H1 (cell line): Measurements from ENCODE around the gene HOXA13. TPM values are rescaled to one million over a fixed set of nuclear protein-coding genes. Genes with fewer than 3 reads are reported as not detected.

ENCODE experiments used
- CTCF ChIA-PET: fragments of 300-600 bp; sonication (Branson Sonifier 250); formaldehyde crosslinking; loops from one replicate; lab custom pipeline; 2021; ENCODE audit not compliant: partially characterized antibody; lab: Charles Lee
- POLR2A ChIA-PET: fragments of 300-600 bp; sonication (Branson Sonifier 250); formaldehyde crosslinking; loops from one replicate; lab custom pipeline; 2021; ENCODE audit warnings: inconsistent platforms; ENCODE audit not compliant: partially characterized antibody; lab: Charles Lee
- DNase-seq, 2 experiments: peaks; one replicate each; pipeline versions ENCODE4 v3.0.0 to v3.0.0-alpha.2; 2010 to 2022; ENCODE audit warnings: low spot score in 2 of 2, low read depth in 1 of 2, mixed read lengths in 1 of 2
- FAIRE-seq: peaks from 2 replicates; lab custom pipeline; 2011; peaks lifted over from hg19 to GRCh38; lab: Jason Lieb, UNC
- H2AFZ ChIP-seq: 2 replicates; pipeline ENCODE4 v1.8.1; 2012; ENCODE audit warnings: low read length, inconsistent platforms
- H2AK5ac ChIP-seq: 2 replicates; pipeline ENCODE4 v1.6.1; 2013; ENCODE audit warnings: low read depth, low read length
- H2BK120ac ChIP-seq: replicated peaks from 2 replicates; pipeline ENCODE3; 2013; ENCODE audit warnings: low read depth, low read length, inconsistent platforms
- H2BK12ac ChIP-seq: 2 replicates; pipeline ENCODE4 v1.6.1; 2013; ENCODE audit warnings: low read depth, low read length
- H2BK15ac ChIP-seq: 2 replicates; pipeline ENCODE4 v1.6.1; 2013; ENCODE audit warnings: low read length
- H2BK20ac ChIP-seq: 2 replicates; pipeline ENCODE4 v1.6.1; 2013; ENCODE audit warnings: low read length
- H2BK5ac ChIP-seq: 2 replicates; pipeline ENCODE4 v1.6.1; 2013; ENCODE audit warnings: low read depth, low read length
- H3K14ac ChIP-seq: 2 replicates; pipeline ENCODE4 v1.6.1; 2013; ENCODE audit warnings: inconsistent platforms; ENCODE audit not compliant: insufficient read length
- H3K18ac ChIP-seq: 2 replicates; pipeline ENCODE4 v1.6.1; 2013; ENCODE audit warnings: low read length; ENCODE audit errors: extremely low read depth
- H3K23ac ChIP-seq: 2 replicates; pipeline ENCODE4 v1.6.1; 2013; ENCODE audit warnings: inconsistent platforms; ENCODE audit not compliant: insufficient read length
- H3K23me2 ChIP-seq: 2 replicates; pipeline ENCODE4 v1.6.1; 2013; ENCODE audit warnings: low read depth, low read length
- H3K27ac ChIP-seq: 2 replicates; pipeline ENCODE4 v1.6.1; 2011; ENCODE audit warnings: low read depth, low read length, inconsistent platforms
- H3K27me3 ChIP-seq, 4 experiments: replicated peaks in 1 of 4; 1 replicate in 1 of 4; 2 replicates in 3 of 4; pipeline versions ENCODE4 v1.6.1 to v1.8.1; 2011 to 2013; ENCODE audit warnings: low read length in 3 of 4, mild to moderate bottlenecking in 3 of 4, inconsistent platforms in 2 of 4, mixed read lengths in 2 of 4, moderate library complexity in 1 of 4; ENCODE audit not compliant: control insufficient read depth in 3 of 4, insufficient read depth in 3 of 4; ENCODE audit errors: extremely low read depth in 1 of 4
- H3K36me3 ChIP-seq, 4 experiments: 2 replicates each; pipeline versions ENCODE4 v1.6.1 to v1.8.1; 2011 to 2013; ENCODE audit warnings: mild to moderate bottlenecking in 4 of 4, low read length in 3 of 4, moderate library complexity in 2 of 4, control low read depth in 1 of 4, inconsistent platforms in 1 of 4; ENCODE audit not compliant: insufficient read depth in 4 of 4, control insufficient read depth in 2 of 4
- H3K4ac ChIP-seq: replicated peaks from 2 replicates; pipeline ENCODE3; 2013; ENCODE audit warnings: low read length, low read depth, mixed read lengths, inconsistent platforms; ENCODE audit not compliant: insufficient read length
- H3K4me1 ChIP-seq, 4 experiments: replicated peaks in 1 of 4; 1 replicate in 1 of 4; 2 replicates in 3 of 4; pipeline versions ENCODE4 v1.6.1 to v1.8.1; 2011 to 2013; ENCODE audit warnings: low read length in 3 of 4, inconsistent platforms in 2 of 4, mixed read lengths in 1 of 4; ENCODE audit not compliant: insufficient read depth in 4 of 4, control insufficient read depth in 3 of 4
- H3K4me2 ChIP-seq, 2 experiments: 2 replicates each; pipeline versions ENCODE4 v1.6.1 to v1.8.1; 2011 to 2013; ENCODE audit warnings: low read depth in 2 of 2, low read length in 2 of 2, control low read depth in 1 of 2, inconsistent platforms in 1 of 2, mild to moderate bottlenecking in 1 of 2; ENCODE audit not compliant: insufficient read depth in 1 of 2
- H3K4me3 ChIP-seq, 4 experiments: fragments of 200-600, 300-600 bp in 1 of 4; sonication (generic), shearing (Covaris generic), sonication (Bioruptor Twin) in 1 of 4; 2 replicates each; pipeline versions ENCODE4 v1.5.1 to v1.8.1; 2011 to 2016; ENCODE audit warnings: low read length in 4 of 4, low read depth in 3 of 4, control low read depth in 2 of 4, inconsistent platforms in 2 of 4, mild to moderate bottlenecking in 2 of 4, mixed read lengths in 1 of 4, moderate library complexity in 1 of 4; ENCODE audit not compliant: insufficient read depth in 2 of 4; ENCODE audit errors: extremely low read depth in 1 of 4
- H3K56ac ChIP-seq: replicated peaks from 2 replicates; pipeline ENCODE3; 2013; ENCODE audit warnings: low read depth, mild to moderate bottlenecking, mixed read lengths, low read length, inconsistent platforms; ENCODE audit not compliant: insufficient read length
- H3K79me1 ChIP-seq: 2 replicates; pipeline ENCODE4 v1.6.1; 2013; ENCODE audit warnings: low read depth, low read length, control low read depth
- H3K79me2 ChIP-seq, 2 experiments: 2 replicates each; pipeline versions ENCODE4 v1.6.1 to v1.8.1; 2012 to 2013; ENCODE audit warnings: low read length in 2 of 2, mild to moderate bottlenecking in 2 of 2, inconsistent platforms in 1 of 2; ENCODE audit not compliant: insufficient read depth in 2 of 2, control insufficient read depth in 1 of 2
- H3K9ac ChIP-seq, 4 experiments: replicated peaks in 1 of 4; 1 replicate in 1 of 4; 2 replicates in 3 of 4; pipeline versions ENCODE4 v1.6.1 to v1.8.1; 2011 to 2013; ENCODE audit warnings: low read depth in 3 of 4, low read length in 3 of 4, control low read depth in 2 of 4, mild to moderate bottlenecking in 2 of 4, moderate library complexity in 2 of 4, inconsistent platforms in 1 of 4; ENCODE audit errors: extremely low read depth in 1 of 4
- H3K9me3 ChIP-seq, 2 experiments: 2 replicates each; pipeline versions ENCODE4 v1.6.1 to v1.8.1; 2012 to 2013; ENCODE audit warnings: mild to moderate bottlenecking in 2 of 2, moderate library complexity in 2 of 2, control low read depth in 1 of 2, inconsistent platforms in 1 of 2, low read depth in 1 of 2, low read length in 1 of 2, mixed read lengths in 1 of 2; ENCODE audit not compliant: insufficient read depth in 2 of 2
- H4K20me1 ChIP-seq, 2 experiments: replicated peaks in 1 of 2; 2 replicates each; pipeline versions ENCODE3 to v1.8.1; 2011 to 2013; ENCODE audit warnings: inconsistent platforms in 2 of 2, low read length in 2 of 2, mild to moderate bottlenecking in 1 of 2; ENCODE audit not compliant: insufficient read depth in 2 of 2, control insufficient read depth in 1 of 2
- H4K5ac ChIP-seq: 2 replicates; pipeline ENCODE4 v1.6.1; 2013; ENCODE audit warnings: low read length, low read depth, mixed read lengths, inconsistent platforms; ENCODE audit not compliant: insufficient read length
- H4K8ac ChIP-seq: 2 replicates; pipeline ENCODE4 v1.8.0; 2013; ENCODE audit warnings: mild to moderate bottlenecking, moderate library complexity, low read length, inconsistent platforms; ENCODE audit not compliant: insufficient read depth; ENCODE audit errors: extremely low read depth
- H4K91ac ChIP-seq: replicated peaks from 2 replicates; pipeline ENCODE3; 2013; ENCODE audit warnings: low read length, mixed read lengths, inconsistent platforms; ENCODE audit not compliant: insufficient read length
- CBX8 ChIP-seq: fragments of 300-800, 300-1000 bp; sonication (generic); IDR thresholded peaks from 2 replicates; pipeline ENCODE4 v1.7.1; 2016; ENCODE audit warnings: low read depth, low read length, borderline replicate concordance
- RNF2 ChIP-seq: fragments of 200-900, 300-1000 bp; sonication (generic); IDR thresholded peaks from 2 replicates; pipeline ENCODE4 v1.7.1; 2016; ENCODE audit warnings: borderline replicate concordance, low read depth, mild to moderate bottlenecking, antibody characterized with exemption, low read length; ENCODE audit not compliant: poor library complexity, severe bottlenecking; ENCODE audit errors: missing control alignments
- SAP30 ChIP-seq: fragments of 300-600 bp; sonication (generic); IDR thresholded peaks from 2 replicates; pipeline ENCODE4 v1.7.1; 2012; ENCODE audit warnings: low read length, moderate library complexity, mild to moderate bottlenecking, inconsistent platforms; ENCODE audit not compliant: insufficient read depth, insufficient replicate concordance
- WGBS, 2 experiments: shearing (Covaris generic) in 1 of 2; methylation state at CpG; one replicate each; pipeline versions ENCODE4 v1.1.6 to v1.1.7; 2013 to 2015; ENCODE audit warnings: low lambda C conversion rate in 2 of 2, mixed read lengths in 2 of 2, inconsistent platforms in 1 of 2, low coverage in 1 of 2, missing lambda C conversion rate in 1 of 2; ENCODE audit not compliant: insufficient replicate concordance in 2 of 2, insufficient coverage in 1 of 2, insufficient read length in 1 of 2; ENCODE audit errors: extremely low coverage in 1 of 2, missing lambda C conversion rate in 1 of 2; 5-methylcytosine and 5-hydroxymethylcytosine counted together
- polyA plus RNA-seq, 7 experiments: library from polyadenylated mRNA; depleted of rRNA in 3 of 7; stranded (reverse) in 5 of 7; unstranded in 2 of 7; fragments of >200 nt in 5 of 7; fragments of 200-250 nt in 2 of 7; gene quantifications; 1 replicate in 5 of 7; 2 replicates in 1 of 7; 4 replicates in 1 of 7; pipeline versions ENCODE4 v1.2.1 to v1.2.3, GENCODE V29; 2011 to 2013; ENCODE audit warnings: missing spikeins in 2 of 7, mixed read lengths in 2 of 7
- total RNA-seq: library from RNA; stranded (reverse); fragmentation: NEBNext Ultra II Directional; extraction: Animal tissue kit (Norgen Biotek cat#: 25700); gene quantifications from 2 replicates; pipeline ENCODE4 v1.2.1, GENCODE V29; 2021

Gene HOXA13
- total and polyA plus RNA-seq, 2 of the 8 experiments (the other 6 are each of a cell fraction or from before 2014, with no cell fraction given), result not detected

DNA sequence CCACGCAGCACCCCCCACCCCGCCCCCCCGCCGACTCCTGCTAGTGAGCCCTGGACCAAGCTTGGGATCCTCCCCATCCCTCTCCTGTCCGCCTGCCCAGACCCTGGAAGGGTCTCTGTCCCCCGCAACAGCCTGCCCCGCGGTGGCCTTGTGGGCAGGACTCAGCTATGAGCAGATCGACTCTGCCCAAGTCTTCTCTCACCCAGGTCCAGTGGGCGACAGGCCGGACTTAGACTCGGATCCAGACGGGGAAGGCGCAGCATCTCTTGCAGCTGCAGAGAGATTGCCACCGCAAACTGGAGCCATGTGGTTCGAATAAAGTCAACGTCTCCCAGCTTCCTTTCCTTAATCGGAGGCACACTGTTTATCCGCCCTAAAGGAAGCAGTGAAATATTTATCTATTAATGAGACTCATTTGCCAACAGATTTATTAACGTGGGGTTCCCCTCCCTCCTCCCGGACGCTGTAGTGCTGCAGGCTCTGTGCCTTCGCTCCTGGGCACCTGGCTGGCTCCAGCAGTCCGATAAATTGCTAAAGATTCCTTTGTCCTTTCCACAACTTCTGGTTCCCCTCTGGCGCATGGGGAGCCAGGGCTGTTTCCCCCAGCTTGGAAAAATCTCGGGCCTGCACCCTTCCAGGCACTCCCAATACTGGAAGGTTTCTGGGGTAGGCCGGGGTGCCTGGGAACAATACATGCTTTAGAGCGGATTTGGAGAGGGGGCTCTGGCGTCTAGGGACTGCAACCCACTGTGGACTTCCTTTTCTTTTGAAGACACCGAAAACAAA is 42.8 kb downstream of the HOXA13 start:
- CTCF ChIA-PET, result interaction anchor here (0.7 to 2.0 kb wide), 13 partner anchors 8 to 53 kb away, joined by 3 to 16 read pairs (median 5); partner anchors contain the start of gene HOXA5
- Histone ChIP-seq H3K79me1 (no peaks in the 10 kb centered on the region), H2BK120ac (no peak overlapping the region), H3K14ac (no peak overlapping the region), H3K23ac (no peak overlapping the region), H3K27ac (no peak overlapping the region), H3K4me1 (peaks cover 0 to 2% (median 0%) of the 10 kb centered on the region in 4 experiments; a peak in 3 of 7 replicates), H3K56ac (no peak overlapping the region), H3K23me2 (no peaks in the 10 kb centered on the region), H3K79me2 (no peaks in the 10 kb centered on the region), H2BK15ac (no peak overlapping the region), H4K20me1 (peaks cover 20 to 42% of the 10 kb centered on the region in 2 experiments), H3K4me3 (peak overlapping the region in 1 of 4 experiments; percentile 54; a peak in 1 of 8 replicates), H4K5ac (no peak overlapping the region), H3K9me3 (peaks cover 0 to 10% of the 10 kb centered on the region in 2 experiments; a peak in 1 of 4 replicates), H4K8ac (no peak overlapping the region), H3K18ac (no peak overlapping the region), H2BK20ac (no peak overlapping the region), H2BK12ac (no peak overlapping the region), H2AK5ac (peak overlapping the region; percentile 60; the same call in 1 of the 2 replicates), H3K4ac (no peak overlapping the region), H3K36me3 (peaks cover 0 to 24% (median 0%) of the 10 kb centered on the region in 4 experiments; a peak in 1 of 8 replicates), H3K9ac (no peak overlapping the region), H3K4me2 (peak overlapping the region in 1 of 2 experiments; percentile 40; a peak in 2 of 4 replicates), H3K27me3 (peaks cover 98 to 100% (median 100%) of the 10 kb centered on the region in 4 experiments), H2BK5ac (no peak overlapping the region), H4K91ac (no peak overlapping the region), H2AFZ (no peak overlapping the region)
- POLR2A ChIA-PET, result interaction anchor here (1.0 kb wide), 1 partner anchor 9 kb away, joined by 4 read pairs; no protein-coding TSS in a partner anchor
- 31% methylated on average over 23 of the region's 30 CpGs; no CpG with 5 or more reads in 1 of the 2 experiments for WGBS, 2 experiments
- DNase-seq, result peak in 1 of 2 experiments; percentile 52
- TF ChIP-seq CBX8 (peak; percentile 51; the same call in 1 of the 2 replicates), SAP30 (no peak), RNF2 (peak; percentile 89)
- FAIRE-seq, result no peak
